ENCODE results near the gene HNRNPUL1.
A peak's percentile ranks its signal among the peaks of the same experiment; 100 is the strongest.

- TF ChIP-seq CTCF (conservative IDR thresholded peaks at IDR 0.05 in 1 of 2, IDR thresholded peaks at IDR 0.05 in 1 of 2; ENCODE audit: low read depth in 1 of 2, low read length in 2 of 2) (peak in 1 of 2 donors; percentile 6), EZH2 (IDR thresholded peaks at IDR 0.05; ENCODE audit: low read length, missing control alignments) (no peak)
These were observed 15.3 kb upstream of the HNRNPUL1 start for GRCh38 chr19:41248895-41249294.

Measured in fibroblast of lung (primary cell).